Measurements from ENCODE around the gene BOD1L2.

The BOD1L2 gene

DNA sequence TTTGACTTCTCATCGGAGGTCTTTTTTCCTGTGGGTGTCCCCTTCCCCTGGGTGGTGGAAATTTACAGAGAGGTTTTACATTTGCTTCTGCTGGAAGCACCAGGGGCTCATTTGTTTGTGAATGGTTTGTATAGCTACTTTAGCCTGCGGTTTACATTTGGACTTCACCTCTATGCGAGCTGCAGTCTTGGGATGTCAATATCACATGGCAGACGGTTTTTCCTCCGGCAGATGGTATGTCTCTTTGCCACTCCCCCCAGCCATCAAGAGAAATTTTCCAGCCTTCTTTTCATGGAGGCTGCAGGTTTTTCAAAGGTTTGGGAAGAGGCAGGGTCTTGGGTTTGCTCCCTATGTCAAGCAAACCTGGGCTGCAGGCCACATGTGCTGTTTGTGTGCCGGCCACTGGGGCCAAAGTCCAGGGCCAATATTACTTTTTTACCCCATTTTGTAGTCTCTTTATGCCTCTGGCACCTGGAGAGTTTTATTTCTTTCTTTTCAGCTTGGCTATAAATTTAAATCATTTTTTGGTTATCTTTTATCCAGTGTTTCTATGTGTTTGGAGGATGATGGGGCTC is 23.9 kb upstream of the BOD1L2 start:
- TF ChIP-seq, protein P1, sequence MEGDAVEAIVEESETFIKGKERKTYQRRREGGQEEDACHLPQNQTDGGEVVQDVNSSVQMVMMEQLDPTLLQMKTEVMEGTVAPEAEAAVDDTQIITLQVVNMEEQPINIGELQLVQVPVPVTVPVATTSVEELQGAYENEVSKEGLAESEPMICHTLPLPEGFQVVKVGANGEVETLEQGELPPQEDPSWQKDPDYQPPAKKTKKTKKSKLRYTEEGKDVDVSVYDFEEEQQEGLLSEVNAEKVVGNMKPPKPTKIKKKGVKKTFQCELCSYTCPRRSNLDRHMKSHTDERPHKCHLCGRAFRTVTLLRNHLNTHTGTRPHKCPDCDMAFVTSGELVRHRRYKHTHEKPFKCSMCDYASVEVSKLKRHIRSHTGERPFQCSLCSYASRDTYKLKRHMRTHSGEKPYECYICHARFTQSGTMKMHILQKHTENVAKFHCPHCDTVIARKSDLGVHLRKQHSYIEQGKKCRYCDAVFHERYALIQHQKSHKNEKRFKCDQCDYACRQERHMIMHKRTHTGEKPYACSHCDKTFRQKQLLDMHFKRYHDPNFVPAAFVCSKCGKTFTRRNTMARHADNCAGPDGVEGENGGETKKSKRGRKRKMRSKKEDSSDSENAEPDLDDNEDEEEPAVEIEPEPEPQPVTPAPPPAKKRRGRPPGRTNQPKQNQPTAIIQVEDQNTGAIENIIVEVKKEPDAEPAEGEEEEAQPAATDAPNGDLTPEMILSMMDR (IDR thresholded peaks at IDR 0.05; ENCODE audit: low read depth, low read length, missing control alignments): no peak
- in situ Hi-C loops (cut with HindIII; ENCODE audit: low sequenced_read_pairs): no loop called here
- DNase-seq (ENCODE audit: low read depth): no peak
- no peak overlapping the region for H3K4me3 ChIP-seq (ENCODE audit: low read depth, low read length)

DNA sequence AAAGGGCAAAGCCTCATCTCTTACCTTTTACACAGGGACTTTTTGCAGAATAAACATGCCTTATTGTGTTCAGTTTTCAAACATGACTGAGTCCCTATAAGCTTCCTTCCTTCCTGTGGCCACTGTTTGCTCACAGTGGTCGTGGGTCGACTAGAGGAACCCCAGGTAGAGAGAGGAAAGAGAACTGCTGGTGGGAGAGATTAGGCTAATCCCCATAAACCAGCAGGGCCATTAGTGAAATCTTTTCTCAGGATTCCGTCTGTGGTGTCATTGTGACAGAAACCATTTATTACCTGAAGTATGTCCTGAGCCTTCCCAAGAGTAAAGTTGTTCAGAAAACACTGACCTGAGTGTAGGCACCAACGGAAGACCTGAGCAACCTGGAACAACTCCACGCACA is 21.3 kb upstream of the BOD1L2 start:
- H3K4me3 ChIP-seq (ENCODE audit: low read depth, low read length): no peak overlapping the region
- no peak for DNase-seq (ENCODE audit: low read depth)
- TF ChIP-seq, protein P1 (IDR thresholded peaks at IDR 0.05; ENCODE audit: low read depth, low read length, missing control alignments): no peak
- in situ Hi-C loops (cut with HindIII; ENCODE audit: low sequenced_read_pairs): no loop called here

GRCh38 chr18:57128220-57128932 is 18.5 kb upstream of the BOD1L2 start:
- no peak for DNase-seq (ENCODE audit: low read depth)
- no peak overlapping the region for H3K4me3 ChIP-seq (ENCODE audit: low read depth, low read length)
- TF ChIP-seq, protein P1 (IDR thresholded peaks at IDR 0.05; ENCODE audit: low read depth, low read length, missing control alignments): no peak
- in situ Hi-C loops (cut with HindIII; ENCODE audit: low sequenced_read_pairs): no loop called here

GRCh38 chr18:57131101-57131500 is 15.8 kb upstream of the BOD1L2 start:
- no peak for DNase-seq (ENCODE audit: low read depth)
- no peak overlapping the region for H3K4me3 ChIP-seq (ENCODE audit: low read depth, low read length)
- in situ Hi-C loops (cut with HindIII; ENCODE audit: low sequenced_read_pairs): no loop called here
- TF ChIP-seq, protein P1 (IDR thresholded peaks at IDR 0.05; ENCODE audit: low read depth, low read length, missing control alignments): no peak

GRCh38 chr18:57131782-57132181 is 15.1 kb upstream of the BOD1L2 start:
- DNase-seq (ENCODE audit: low read depth): no peak
- in situ Hi-C loops (cut with HindIII; ENCODE audit: low sequenced_read_pairs): no loop called here
- no peak overlapping the region for H3K4me3 ChIP-seq (ENCODE audit: low read depth, low read length)
- TF ChIP-seq, protein P1 (IDR thresholded peaks at IDR 0.05; ENCODE audit: low read depth, low read length, missing control alignments): no peak

DNA sequence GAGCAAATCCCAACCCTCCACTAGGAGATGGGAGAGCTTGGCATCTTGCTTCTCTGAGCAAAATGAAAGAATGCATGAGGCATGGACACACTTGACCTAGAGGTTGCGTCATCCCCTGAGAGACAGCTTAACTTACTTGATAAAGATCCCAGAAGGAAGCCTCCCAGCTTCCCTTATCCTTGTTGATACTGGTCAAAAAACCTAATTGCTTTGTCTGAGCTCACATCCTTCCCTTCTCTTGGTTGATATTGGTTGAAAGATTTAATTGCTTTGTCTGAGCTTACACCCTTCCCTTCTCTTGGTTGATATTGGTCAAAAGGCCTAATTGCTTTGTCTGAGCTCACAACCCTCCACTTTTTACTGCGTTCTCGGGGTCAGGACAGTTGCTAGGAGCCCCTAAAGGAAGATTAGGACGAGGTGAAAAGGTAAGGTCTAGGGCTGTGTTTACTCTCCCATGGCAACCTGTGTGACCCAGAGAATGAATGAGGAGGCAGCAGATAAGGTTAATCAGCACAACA is 12.2 kb upstream of the BOD1L2 start:
- in situ Hi-C loops (cut with HindIII; ENCODE audit: low sequenced_read_pairs): no loop called here

More for the DNA sequence above, 12.2 kb upstream of the BOD1L2 start:
- TF ChIP-seq, protein P1 (IDR thresholded peaks at IDR 0.05; ENCODE audit: low read depth, low read length, missing control alignments): no peak
- no peak for DNase-seq (ENCODE audit: low read depth)
- no peak overlapping the region for H3K4me3 ChIP-seq (ENCODE audit: low read depth, low read length)

All from astrocyte of the cerebellum (primary cell).